Measurements from ENCODE around the gene LGALS8.
"Not testable (repeated sequence)": the region's sequence is repeated elsewhere in the genome, so short reads cannot be mapped to it uniquely, and the experiment has no call there.

The LGALS8 gene

DNA sequence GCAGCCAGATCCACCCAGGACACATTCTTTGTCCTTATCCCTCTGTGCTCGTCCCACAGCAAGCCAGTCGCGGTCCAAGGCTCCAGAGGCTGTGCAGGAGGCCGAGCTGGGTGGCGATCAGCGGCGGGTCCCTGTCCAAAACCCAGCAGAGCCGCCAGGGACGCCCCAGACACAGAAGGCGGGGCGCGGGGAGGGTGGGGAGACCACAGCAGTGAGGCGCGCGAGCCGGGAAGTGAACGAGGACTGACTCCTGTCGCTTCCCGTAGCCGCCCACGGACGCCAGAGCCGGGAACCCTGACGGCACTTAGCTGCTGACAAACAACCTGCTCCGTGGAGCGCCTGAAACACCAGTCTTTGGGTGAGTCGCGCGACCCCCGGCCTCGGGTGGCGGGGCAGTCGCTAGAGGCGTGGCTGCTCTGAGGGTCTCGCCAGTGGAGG lies at the start of gene LGALS8:
LGALS8 (plus strand) TSS at position 279 of the 438 bp plus-strand sequence. CDS start 2,089 bp downstream, outside the sequence.
- H3K4me1 ChIP-seq (ENCODE audit: control insufficient read depth in 1 of 2, insufficient read depth in 2 of 2, low read length in 2 of 2): peaks cover 5 to 8% of the 10 kb centered on the region in 2 donors
- H3K27me3 ChIP-seq (ENCODE audit: control insufficient read depth in 1 of 2, insufficient read depth in 2 of 2, low read length in 2 of 2): no peaks in the 10 kb centered on the region
- H3K9ac ChIP-seq (ENCODE audit: low read depth in 1 of 2, low read length in 2 of 2): peak within 1 kb of the TSS; percentile 82 to 94
- H3K9me3 ChIP-seq (ENCODE audit: control insufficient read depth in 1 of 2, low read length in 2 of 2): no peaks in the 10 kb centered on the region
- peak within 1 kb of the TSS; percentile 70 for H3K27ac ChIP-seq (ENCODE audit: low read depth, low read length)
- peaks cover 0 to 18% of the 10 kb centered on the region in 2 donors for H3K36me3 ChIP-seq (ENCODE audit: control insufficient read depth in 1 of 2, insufficient read depth in 2 of 2, low read length in 2 of 2)
- H3K4me3 ChIP-seq (ENCODE audit: low read depth in 1 of 2, low read length in 2 of 2): peak within 1 kb of the TSS; percentile 81

DNA sequence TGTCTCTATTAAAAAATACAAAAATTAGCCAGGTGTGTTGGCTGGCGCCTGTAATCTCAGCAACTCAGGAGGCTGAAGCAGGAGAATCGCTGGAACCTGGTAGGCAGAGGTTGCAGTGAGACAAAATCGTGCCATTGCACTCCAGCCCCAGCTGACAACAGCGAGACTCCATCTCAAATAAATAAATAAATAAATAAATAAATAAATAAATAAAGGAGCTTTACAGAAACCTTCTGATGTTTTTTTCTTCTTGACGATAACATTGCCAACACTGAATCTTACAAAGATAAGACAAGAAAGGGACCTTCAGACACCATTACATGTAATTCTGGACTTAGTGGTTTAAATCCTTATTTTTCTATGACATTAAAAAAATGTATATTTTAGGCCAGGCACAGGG lies 47.8 kb upstream of the LGALS8 start:
- Histone ChIP-seq H3K36me3 (ENCODE audit: control insufficient read depth in 1 of 2, insufficient read depth in 2 of 2, low read length in 2 of 2) (no peaks in the 10 kb centered on the region), H3K4me1 (ENCODE audit: control insufficient read depth in 1 of 2, insufficient read depth in 2 of 2, low read length in 2 of 2) (peaks cover 0 to 1% of the 10 kb centered on the region in 2 donors), H3K4me3 (ENCODE audit: low read depth in 1 of 2, low read length in 2 of 2) (no peak overlapping the region), H3K9ac (ENCODE audit: low read depth in 1 of 2, low read length in 2 of 2) (no peak overlapping the region), H3K27ac (ENCODE audit: low read depth, low read length) (no peak overlapping the region), H3K9me3 (ENCODE audit: control insufficient read depth in 1 of 2, low read length in 2 of 2) (no peaks in the 10 kb centered on the region), H3K27me3 (ENCODE audit: control insufficient read depth in 1 of 2, insufficient read depth in 2 of 2, low read length in 2 of 2) (no peaks in the 10 kb centered on the region)

DNA sequence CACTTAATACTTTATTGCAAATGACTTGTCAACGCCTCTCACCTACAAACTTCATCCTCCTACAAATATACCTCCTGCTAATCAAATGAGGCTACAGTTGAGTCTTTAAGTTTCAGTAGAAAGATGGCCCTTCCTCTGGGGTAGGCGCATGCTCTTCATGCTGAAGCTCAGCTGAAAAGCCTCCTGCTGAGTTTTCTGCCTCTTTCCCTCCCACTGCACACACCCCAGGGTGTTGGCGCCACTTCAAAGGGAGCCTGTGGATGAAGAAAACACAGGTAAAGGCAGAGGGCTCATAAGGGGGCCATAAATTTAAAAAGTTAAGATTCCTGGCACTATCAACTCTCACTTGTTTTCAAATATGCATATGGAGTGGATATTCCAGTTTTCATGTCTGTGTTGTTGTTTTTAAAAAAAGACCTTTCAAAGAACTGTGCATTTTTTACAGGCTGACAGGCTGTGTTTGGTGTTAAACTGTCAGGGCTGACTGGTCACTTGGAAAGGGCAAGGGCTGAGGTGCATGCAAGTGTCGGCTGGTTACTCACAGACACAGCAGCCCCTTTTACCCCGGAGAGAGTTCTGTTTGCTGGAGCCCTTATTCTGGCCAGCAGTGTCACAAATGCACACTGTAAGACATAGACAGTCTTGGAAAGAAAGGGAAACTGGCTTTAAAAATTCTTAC lies 42.9 kb upstream of the LGALS8 start:
- Histone ChIP-seq H3K9ac (ENCODE audit: low read depth in 1 of 2, low read length in 2 of 2) (no peak overlapping the region), H3K9me3 (ENCODE audit: control insufficient read depth in 1 of 2, low read length in 2 of 2) (no peaks in the 10 kb centered on the region), H3K27me3 (ENCODE audit: control insufficient read depth in 1 of 2, insufficient read depth in 2 of 2, low read length in 2 of 2) (no peaks in the 10 kb centered on the region), H3K4me1 (ENCODE audit: control insufficient read depth in 1 of 2, insufficient read depth in 2 of 2, low read length in 2 of 2) (peaks cover 0 to 5% of the 10 kb centered on the region in 2 donors), H3K4me3 (ENCODE audit: low read depth in 1 of 2, low read length in 2 of 2) (no peak overlapping the region), H3K27ac (ENCODE audit: low read depth, low read length) (no peak overlapping the region), H3K36me3 (ENCODE audit: control insufficient read depth in 1 of 2, insufficient read depth in 2 of 2, low read length in 2 of 2) (no peaks in the 10 kb centered on the region)

DNA sequence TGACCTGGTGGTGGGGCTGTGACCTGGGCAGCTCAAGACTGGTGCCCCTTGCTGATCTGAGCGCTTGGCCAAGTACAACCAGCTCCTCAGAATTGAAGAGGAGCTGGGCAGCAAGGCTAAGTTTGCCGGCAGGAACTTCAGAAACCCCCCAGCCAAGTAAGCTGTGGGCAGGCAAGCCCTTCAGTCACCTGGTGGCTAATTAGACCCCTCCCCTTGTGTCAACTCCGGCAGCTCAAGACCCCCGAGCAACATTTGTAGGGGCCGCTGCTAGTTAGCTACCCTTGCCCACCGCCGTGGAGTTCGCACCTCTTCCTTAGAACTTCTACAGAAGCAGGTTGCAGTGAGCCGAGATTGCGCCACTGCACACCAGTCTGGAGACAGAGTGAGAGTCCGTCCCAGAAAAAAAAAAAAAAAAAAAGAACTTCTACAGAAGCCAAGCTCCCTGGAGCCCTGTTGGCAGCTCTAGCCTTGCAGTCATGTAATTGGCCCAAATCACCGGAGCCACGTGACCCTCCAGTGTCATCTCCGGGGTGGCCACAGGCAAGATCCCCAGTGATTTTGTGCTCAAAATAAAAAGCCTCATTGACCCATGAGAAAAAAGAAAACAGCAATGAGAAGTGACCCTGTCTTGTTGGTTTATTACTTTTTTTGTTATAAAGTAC lies 39.3 kb upstream of the LGALS8 start:
- Histone ChIP-seq H3K27ac (ENCODE audit: low read depth, low read length) (no peak overlapping the region), H3K9me3 (ENCODE audit: control insufficient read depth in 1 of 2, low read length in 2 of 2) (no peaks in the 10 kb centered on the region), H3K9ac (ENCODE audit: low read depth in 1 of 2, low read length in 2 of 2) (no peak overlapping the region), H3K4me3 (ENCODE audit: low read depth in 1 of 2, low read length in 2 of 2) (no peak overlapping the region), H3K4me1 (ENCODE audit: control insufficient read depth in 1 of 2, insufficient read depth in 2 of 2, low read length in 2 of 2) (peaks cover 0 to 5% of the 10 kb centered on the region in 2 donors), H3K36me3 (ENCODE audit: control insufficient read depth in 1 of 2, insufficient read depth in 2 of 2, low read length in 2 of 2) (no peaks in the 10 kb centered on the region), H3K27me3 (ENCODE audit: control insufficient read depth in 1 of 2, insufficient read depth in 2 of 2, low read length in 2 of 2) (no peaks in the 10 kb centered on the region)

DNA sequence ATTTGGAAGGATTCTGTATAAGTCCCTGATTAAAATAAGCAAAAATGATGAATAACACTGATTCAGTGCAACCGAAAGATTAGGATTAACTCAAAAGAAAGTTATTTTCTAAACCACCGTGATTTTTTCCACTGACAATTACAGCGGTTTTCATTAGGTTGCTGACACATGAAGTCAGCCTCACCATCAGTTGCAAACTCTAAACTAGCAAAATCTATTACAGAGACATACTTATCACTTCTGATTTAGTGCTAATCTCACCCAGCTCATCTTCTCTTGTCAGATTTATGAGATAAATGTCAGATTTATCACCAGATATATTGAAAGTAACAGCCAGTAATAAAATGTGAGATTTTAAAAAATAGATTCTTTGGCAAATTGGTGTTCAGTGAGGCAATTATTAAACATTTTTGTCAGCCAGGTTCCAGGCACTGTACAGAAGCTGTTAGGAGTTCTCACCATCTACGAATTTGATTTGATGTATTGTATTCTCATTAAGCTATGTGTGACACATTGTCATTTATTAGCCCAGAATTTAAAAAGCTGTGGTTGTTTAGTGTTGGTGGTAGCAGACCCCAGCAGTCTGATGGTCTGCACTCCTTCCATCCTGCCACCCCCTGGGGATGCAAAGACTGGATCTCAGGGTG lies 37.3 kb upstream of the LGALS8 start:
- no peak overlapping the region for H3K27ac ChIP-seq (ENCODE audit: low read depth, low read length)
- no peak overlapping the region for H3K4me3 ChIP-seq (ENCODE audit: low read depth in 1 of 2, low read length in 2 of 2)
- no peaks in the 10 kb centered on the region for H3K9me3 ChIP-seq (ENCODE audit: control insufficient read depth in 1 of 2, low read length in 2 of 2)
- no peaks in the 10 kb centered on the region for H3K4me1 ChIP-seq (ENCODE audit: control insufficient read depth in 1 of 2, insufficient read depth in 2 of 2, low read length in 2 of 2)
- no peaks in the 10 kb centered on the region for H3K27me3 ChIP-seq (ENCODE audit: control insufficient read depth in 1 of 2, insufficient read depth in 2 of 2, low read length in 2 of 2)
- H3K9ac ChIP-seq (ENCODE audit: low read depth in 1 of 2, low read length in 2 of 2): no peak overlapping the region
- H3K36me3 ChIP-seq (ENCODE audit: control insufficient read depth in 1 of 2, insufficient read depth in 2 of 2, low read length in 2 of 2): no peaks in the 10 kb centered on the region

DNA sequence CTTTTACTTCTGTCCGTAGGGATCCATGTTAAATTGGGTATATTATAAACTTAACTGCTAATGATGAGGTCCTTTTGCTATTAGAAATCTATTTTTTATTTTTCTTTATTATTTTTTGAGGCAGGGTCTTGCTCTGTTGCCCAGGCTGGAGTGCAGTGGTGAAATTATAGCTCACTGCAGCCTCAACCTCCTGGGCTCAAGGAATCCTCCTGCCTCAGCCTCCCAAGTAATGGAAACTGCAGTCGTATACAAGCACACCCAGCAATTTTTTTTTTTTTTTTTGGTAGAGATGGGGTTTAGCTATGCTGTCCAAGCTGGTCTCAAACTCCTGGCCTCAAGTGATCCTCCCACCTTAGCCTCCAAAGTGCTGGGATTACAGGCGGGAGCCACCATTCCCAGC lies 34.6 kb upstream of the LGALS8 start:
- H3K9ac ChIP-seq (ENCODE audit: low read depth in 1 of 2, low read length in 2 of 2); H3K9me3 ChIP-seq (ENCODE audit: control insufficient read depth in 1 of 2, low read length in 2 of 2); H3K27ac ChIP-seq (ENCODE audit: low read depth, low read length); H3K4me1 ChIP-seq (ENCODE audit: control insufficient read depth in 1 of 2, insufficient read depth in 2 of 2, low read length in 2 of 2); H3K27me3 ChIP-seq (ENCODE audit: control insufficient read depth in 1 of 2, insufficient read depth in 2 of 2, low read length in 2 of 2); H3K4me3 ChIP-seq (ENCODE audit: low read depth in 1 of 2, low read length in 2 of 2); H3K36me3 ChIP-seq (ENCODE audit: control insufficient read depth in 1 of 2, insufficient read depth in 2 of 2, low read length in 2 of 2): not testable (repeated sequence)

DNA sequence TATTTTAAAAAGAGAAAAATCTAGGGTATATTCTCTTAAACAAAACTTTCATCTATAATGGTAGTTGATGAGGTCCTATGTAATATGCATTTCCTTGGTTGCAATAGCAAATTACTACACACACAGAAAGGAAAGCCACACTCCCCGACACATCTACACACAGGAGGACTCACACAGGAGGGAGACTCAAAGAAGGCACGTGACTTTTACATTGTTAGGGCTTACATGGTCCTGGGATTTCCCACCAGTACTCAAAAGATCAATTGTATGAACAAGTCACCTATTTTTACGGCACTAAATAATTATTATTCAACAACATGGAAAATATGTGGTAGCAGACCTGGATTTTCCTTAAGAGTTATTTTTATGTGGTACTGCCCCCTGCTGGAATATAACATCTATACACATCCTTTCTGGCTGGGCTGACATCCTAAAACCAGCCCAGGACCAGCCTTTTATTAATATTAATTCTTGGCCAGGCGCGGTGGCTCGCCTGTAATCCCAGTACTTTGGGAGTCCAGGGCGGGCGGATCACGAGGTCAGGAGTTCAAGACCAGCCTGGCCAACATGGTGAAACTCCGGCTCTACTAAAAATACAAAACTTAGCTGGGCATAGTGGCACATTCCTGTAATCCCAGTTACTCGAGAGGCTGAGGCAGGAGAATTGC lies 33.9 kb upstream of the LGALS8 start:
- no peak overlapping the region for H3K27ac ChIP-seq (ENCODE audit: low read depth, low read length)
- H3K4me1 ChIP-seq (ENCODE audit: control insufficient read depth in 1 of 2, insufficient read depth in 2 of 2, low read length in 2 of 2): no peaks in the 10 kb centered on the region
- H3K36me3 ChIP-seq (ENCODE audit: control insufficient read depth in 1 of 2, insufficient read depth in 2 of 2, low read length in 2 of 2): no peaks in the 10 kb centered on the region
- no peaks in the 10 kb centered on the region for H3K27me3 ChIP-seq (ENCODE audit: control insufficient read depth in 1 of 2, insufficient read depth in 2 of 2, low read length in 2 of 2)
- no peak overlapping the region for H3K4me3 ChIP-seq (ENCODE audit: low read depth in 1 of 2, low read length in 2 of 2)
- no peak overlapping the region for H3K9ac ChIP-seq (ENCODE audit: low read depth in 1 of 2, low read length in 2 of 2)
- no peaks in the 10 kb centered on the region for H3K9me3 ChIP-seq (ENCODE audit: control insufficient read depth in 1 of 2, low read length in 2 of 2)

DNA sequence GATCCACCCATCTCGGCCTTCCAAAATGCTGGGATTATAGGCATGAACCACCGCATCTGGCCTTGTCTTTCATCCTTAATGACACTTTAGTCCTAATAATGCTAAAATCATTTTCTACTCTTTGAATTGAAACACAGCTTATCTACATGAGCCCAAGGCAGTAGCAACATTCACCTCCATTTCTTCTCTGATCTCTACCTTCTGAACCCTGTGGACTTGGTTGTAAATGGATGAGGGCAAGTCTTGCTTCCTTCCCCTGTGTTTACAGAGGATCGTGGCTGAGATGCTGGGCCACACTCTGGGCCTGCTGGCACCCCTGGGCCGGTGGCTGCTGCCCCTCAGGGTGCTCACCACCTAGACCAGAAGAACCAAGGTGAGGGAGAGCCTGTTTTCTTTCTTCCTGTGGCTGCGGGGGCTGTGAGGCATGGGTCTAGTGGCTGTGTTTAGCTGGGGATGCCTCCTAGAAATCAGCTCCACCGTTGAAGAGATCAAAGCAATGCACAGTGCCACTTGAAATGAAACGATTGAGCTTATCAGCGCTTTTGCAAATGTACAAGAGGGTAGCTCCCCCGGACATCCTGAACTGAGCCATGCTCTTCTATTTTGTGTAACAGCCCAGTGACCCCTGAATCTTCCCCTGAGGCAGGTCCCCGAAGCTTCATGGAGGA lies 32.2 kb upstream of the LGALS8 start:
- Histone ChIP-seq H3K9ac (ENCODE audit: low read depth in 1 of 2, low read length in 2 of 2) (no peak overlapping the region), H3K36me3 (ENCODE audit: control insufficient read depth in 1 of 2, insufficient read depth in 2 of 2, low read length in 2 of 2) (no peaks in the 10 kb centered on the region), H3K4me1 (ENCODE audit: control insufficient read depth in 1 of 2, insufficient read depth in 2 of 2, low read length in 2 of 2) (no peaks in the 10 kb centered on the region), H3K27ac (ENCODE audit: low read depth, low read length) (no peak overlapping the region), H3K9me3 (ENCODE audit: control insufficient read depth in 1 of 2, low read length in 2 of 2) (no peaks in the 10 kb centered on the region), H3K4me3 (ENCODE audit: low read depth in 1 of 2, low read length in 2 of 2) (no peak overlapping the region), H3K27me3 (ENCODE audit: control insufficient read depth in 1 of 2, insufficient read depth in 2 of 2, low read length in 2 of 2) (no peaks in the 10 kb centered on the region)

DNA sequence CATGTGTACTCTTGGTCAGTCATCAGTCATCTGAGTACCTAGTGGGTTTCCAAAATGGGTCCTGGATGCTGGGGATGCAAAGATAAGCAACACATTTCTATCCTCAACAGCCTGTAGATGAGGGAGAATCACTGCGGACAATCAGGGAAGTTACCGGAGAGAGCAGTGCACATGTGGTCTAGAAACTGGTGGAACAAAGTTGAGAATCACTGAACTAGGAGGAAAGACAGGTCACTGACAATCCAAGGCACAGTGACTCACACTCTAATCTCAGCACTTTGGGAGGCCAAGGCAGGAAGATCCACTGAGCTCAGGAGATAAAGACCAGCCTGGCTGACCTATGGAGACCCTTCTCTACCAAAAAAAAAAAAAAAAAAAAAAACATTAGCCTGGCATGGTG lies 31.4 kb upstream of the LGALS8 start:
- Histone ChIP-seq H3K4me3 (ENCODE audit: low read depth in 1 of 2, low read length in 2 of 2) (no peak overlapping the region), H3K27ac (ENCODE audit: low read depth, low read length) (no peak overlapping the region), H3K27me3 (ENCODE audit: control insufficient read depth in 1 of 2, insufficient read depth in 2 of 2, low read length in 2 of 2) (no peaks in the 10 kb centered on the region), H3K4me1 (ENCODE audit: control insufficient read depth in 1 of 2, insufficient read depth in 2 of 2, low read length in 2 of 2) (no peaks in the 10 kb centered on the region), H3K36me3 (ENCODE audit: control insufficient read depth in 1 of 2, insufficient read depth in 2 of 2, low read length in 2 of 2) (no peaks in the 10 kb centered on the region), H3K9ac (ENCODE audit: low read depth in 1 of 2, low read length in 2 of 2) (no peak overlapping the region), H3K9me3 (ENCODE audit: control insufficient read depth in 1 of 2, low read length in 2 of 2) (no peaks in the 10 kb centered on the region)
